ENCODE data around the gene DACT3. TPM values are rescaled to one million over a fixed set of nuclear protein-coding genes. Genes with fewer than 3 reads are reported as not detected.
"Not testable (repeated sequence)": the region's sequence is repeated elsewhere in the genome, so short reads cannot be mapped to it uniquely, and the experiment has no call there.

DACT3 gene
- total and polyA plus RNA-seq, 2 of the 4 experiments (the other 2 are of a cell fraction), result 1.6 to 4.9 TPM

DNA sequence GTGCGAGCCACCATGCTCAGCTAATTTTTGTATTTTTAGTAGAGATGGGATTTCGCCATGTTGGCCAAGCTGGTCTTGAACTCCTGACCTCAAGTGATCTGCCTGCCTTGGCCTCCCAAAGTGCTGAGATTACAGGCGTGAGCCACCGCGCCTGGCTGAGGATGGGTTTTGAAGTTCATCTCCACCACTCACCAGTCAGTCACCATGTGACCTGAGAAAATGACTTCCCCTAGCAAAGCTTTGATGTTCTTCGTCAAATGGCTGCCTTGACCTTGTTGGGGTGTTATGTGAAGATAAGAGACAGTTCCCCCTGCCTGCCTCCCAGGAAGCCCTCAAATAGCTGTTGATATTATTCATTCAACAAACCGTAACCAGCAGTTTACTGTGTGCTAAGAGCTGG is 32.0 kb downstream of the DACT3 start:
- H3K27ac ChIP-seq (ENCODE audit: insufficient read depth, low read length); H3K4me3 ChIP-seq (ENCODE audit: insufficient read depth, low read depth, low read length); intact Hi-C loops (cut with micrococcal nuclease); H3K9me3 ChIP-seq (ENCODE audit: control insufficient read depth, insufficient read depth, low read length); H2BK15ac ChIP-seq (ENCODE audit: low read depth, low read length); H3K4ac ChIP-seq (ENCODE audit: low read depth, low read length); H4K91ac ChIP-seq (ENCODE audit: insufficient read depth, low read depth, low read length); H2BK5ac ChIP-seq (ENCODE audit: low read depth, low read length, poor library complexity, severe bottlenecking); H2BK120ac ChIP-seq (ENCODE audit: low read depth, low read length); H3K36me3 ChIP-seq (ENCODE audit: control insufficient read depth, insufficient read depth, low read length); H3K27me3 ChIP-seq (ENCODE audit: control insufficient read depth, insufficient read depth, low read length); H4K20me1 ChIP-seq (ENCODE audit: insufficient read depth, low read length); H3K18ac ChIP-seq (ENCODE audit: low read depth, low read length); H3K4me2 ChIP-seq (ENCODE audit: low read depth, low read length); H3K14ac ChIP-seq (replicated peaks; ENCODE audit: low read depth, low read length); H3K9ac ChIP-seq (ENCODE audit: low read depth, low read length); ATAC-seq (ENCODE audit: low read depth); dilution Hi-C loops (cut with HindIII; ENCODE audit: low sequenced_read_pairs, unreplicated experiment); H3K79me1 ChIP-seq (ENCODE audit: low read depth in 1 of 2, low read length in 2 of 2); H4K8ac ChIP-seq (ENCODE audit: low read depth in 2 of 2, low read length in 2 of 2); H3K23ac ChIP-seq (ENCODE audit: low read depth, low read length); H3K56ac ChIP-seq (ENCODE audit: extremely low read depth, insufficient read depth, low read length); BruUV-seq (replicated peaks); H2AK9ac ChIP-seq (replicated peaks; ENCODE audit: low read depth, low read length, poor library complexity); H2AK5ac ChIP-seq (ENCODE audit: low read depth, low read length); POLR2A ChIA-PET (ENCODE audit: unreplicated experiment); DNase-seq; H2AFZ ChIP-seq (replicated peaks; ENCODE audit: low read length, poor library complexity); H2BK20ac ChIP-seq (ENCODE audit: low read depth, low read length); H4K5ac ChIP-seq (ENCODE audit: low read depth, low read length); in situ Hi-C loops (cut with MboI; ENCODE audit: low sequenced_read_pairs): not testable (repeated sequence)
- CTCF ChIA-PET, result interaction anchor here (1.0 to 1.1 kb wide), 2 partner anchors 15 to 33 kb away, joined by 3 to 4 read pairs; no protein-coding TSS in a partner anchor
- H3K9me1 ChIP-seq (ENCODE audit: insufficient read depth, low read length), result peaks cover 14% of the 10 kb centered on the region
- H3K4me1 ChIP-seq (ENCODE audit: control insufficient read depth, insufficient read depth, low read length), result peaks cover 28% of the 10 kb centered on the region
- WGBS, 2 experiments (ENCODE audit: extremely low coverage in 2 of 2, insufficient read length in 1 of 2), result no CpG with 5 or more reads among the region's 7 CpGs
